Measurements from ENCODE around the gene MEFV. TPM values are rescaled to one million over a fixed set of nuclear protein-coding genes. Genes with fewer than 3 reads are reported as not detected.

Gene MEFV
- total RNA-seq, 2 experiments from 2014 or later = 0.27 TPM; not detected in 1

DNA sequence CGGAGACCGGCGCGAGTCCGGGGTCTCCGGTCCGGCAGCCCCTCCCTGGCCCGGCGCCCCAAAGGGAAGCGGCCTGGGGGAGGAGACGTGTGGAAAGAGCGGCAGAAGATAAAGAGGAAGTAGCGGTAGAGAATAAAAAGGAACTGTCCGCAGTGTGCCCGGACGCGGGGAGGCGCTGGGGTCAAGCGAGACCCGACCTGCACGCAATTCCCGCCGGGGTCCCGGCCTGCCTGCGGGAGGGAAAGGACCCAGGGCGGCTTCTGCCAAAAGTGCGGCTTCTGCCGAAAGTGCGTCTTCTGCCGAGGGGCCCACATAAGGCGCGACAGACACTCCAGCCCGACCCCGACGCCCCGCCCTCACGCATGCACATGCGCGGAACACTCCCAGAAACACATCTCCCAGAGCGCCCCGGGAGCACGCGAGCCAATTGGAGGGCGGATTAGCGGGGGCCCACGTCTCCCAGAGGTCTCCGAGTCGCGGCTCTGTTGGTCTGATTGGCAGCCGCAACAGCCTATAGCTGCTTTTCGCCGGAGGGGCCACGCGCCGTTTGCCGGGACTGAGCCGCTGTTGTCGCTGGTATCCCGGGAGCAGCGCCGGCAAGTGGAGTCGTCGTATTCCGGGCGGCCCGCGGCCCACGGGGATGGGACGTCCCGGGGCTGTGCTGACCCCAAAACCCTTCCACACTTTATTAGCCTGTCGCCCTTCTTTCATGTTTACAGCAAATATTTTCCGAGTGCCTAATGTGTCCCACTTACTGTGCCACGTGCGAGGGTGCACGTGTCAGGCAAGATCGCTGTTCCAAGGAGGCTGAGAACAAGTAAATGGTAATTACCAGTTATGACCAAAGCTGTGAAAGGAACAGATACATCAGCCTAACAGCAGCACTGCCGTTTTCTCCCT is 8.0 kb upstream of the MEFV start:
- DNase-seq (ENCODE audit: low spot score) = peak; percentile 99
- Histone ChIP-seq H3K9me3 (ENCODE audit: low read length) (no peaks in the 10 kb centered on the region), H3K4me3 (ENCODE audit: low read depth, low read length, poor library complexity, severe bottlenecking) (peak overlapping the region; percentile 87)

DNA sequence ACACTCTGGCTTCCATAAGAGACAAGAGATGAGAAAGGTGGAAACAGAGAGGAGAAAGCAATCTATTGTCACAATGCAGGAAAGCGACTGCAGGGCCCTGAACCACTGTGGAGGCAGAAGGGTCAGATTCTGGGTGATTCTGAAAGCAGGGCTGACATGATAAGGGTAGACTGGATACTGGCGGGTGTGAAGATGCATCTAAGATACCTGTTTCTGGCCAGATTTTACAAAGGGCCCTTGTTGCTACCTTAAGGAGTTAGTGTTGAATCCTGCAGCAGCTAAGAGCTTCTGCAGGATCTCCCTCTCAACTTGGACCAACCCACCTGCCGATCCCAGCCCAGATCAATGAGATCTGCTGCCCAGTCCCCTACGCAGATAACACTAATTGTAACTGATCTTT is 6.1 kb upstream of the MEFV start:
- H2AFZ ChIP-seq (ENCODE audit: low read length) = no peak overlapping the region
- H3K4me3 ChIP-seq (ENCODE audit: low read depth, low read length, poor library complexity, severe bottlenecking) = no peak overlapping the region
- no peaks in the 10 kb centered on the region for H3K9me3 ChIP-seq (ENCODE audit: low read length)
- DNase-seq (ENCODE audit: low spot score) = no peak
- no peaks in the 10 kb centered on the region for H3K9me2 ChIP-seq (ENCODE audit: insufficient read depth, low read length)
- intact Hi-C loops (cut with micrococcal nuclease; ENCODE audit: unreplicated experiment) = loop anchor here (10.0 kb wide), 1 partner anchor 108 kb away; no protein-coding TSS in a partner anchor
- H3K27ac ChIP-seq (ENCODE audit: low read depth, low read length, poor library complexity, severe bottlenecking) = no peak overlapping the region
- H3K4me2 ChIP-seq (ENCODE audit: low read length) = peak overlapping the region; percentile 76
- POLR2A ChIA-PET = interaction anchor here (0.6 kb wide), 1 partner anchor 39 kb away, joined by 4 read pairs; no protein-coding TSS in a partner anchor
- no peaks in the 10 kb centered on the region for H3K36me3 ChIP-seq (ENCODE audit: insufficient read depth, low read length)
- no TSS peak for BruUV-seq (replicated peaks)
- TF ChIP-seq, protein P1, sequence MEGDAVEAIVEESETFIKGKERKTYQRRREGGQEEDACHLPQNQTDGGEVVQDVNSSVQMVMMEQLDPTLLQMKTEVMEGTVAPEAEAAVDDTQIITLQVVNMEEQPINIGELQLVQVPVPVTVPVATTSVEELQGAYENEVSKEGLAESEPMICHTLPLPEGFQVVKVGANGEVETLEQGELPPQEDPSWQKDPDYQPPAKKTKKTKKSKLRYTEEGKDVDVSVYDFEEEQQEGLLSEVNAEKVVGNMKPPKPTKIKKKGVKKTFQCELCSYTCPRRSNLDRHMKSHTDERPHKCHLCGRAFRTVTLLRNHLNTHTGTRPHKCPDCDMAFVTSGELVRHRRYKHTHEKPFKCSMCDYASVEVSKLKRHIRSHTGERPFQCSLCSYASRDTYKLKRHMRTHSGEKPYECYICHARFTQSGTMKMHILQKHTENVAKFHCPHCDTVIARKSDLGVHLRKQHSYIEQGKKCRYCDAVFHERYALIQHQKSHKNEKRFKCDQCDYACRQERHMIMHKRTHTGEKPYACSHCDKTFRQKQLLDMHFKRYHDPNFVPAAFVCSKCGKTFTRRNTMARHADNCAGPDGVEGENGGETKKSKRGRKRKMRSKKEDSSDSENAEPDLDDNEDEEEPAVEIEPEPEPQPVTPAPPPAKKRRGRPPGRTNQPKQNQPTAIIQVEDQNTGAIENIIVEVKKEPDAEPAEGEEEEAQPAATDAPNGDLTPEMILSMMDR (conservative IDR thresholded peaks at IDR 0.05; ENCODE audit: low read length) = no peak
- no peak for TF ChIP-seq EZH2phosphoT487 (IDR thresholded peaks at IDR 0.05; ENCODE audit: borderline replicate concordance, low read depth, low read length)
- H3K79me2 ChIP-seq (ENCODE audit: insufficient read depth, low read depth, low read length) = peaks cover 4% of the 10 kb centered on the region; the same call in 1 of the 2 replicates
- H3K4me1 ChIP-seq (ENCODE audit: insufficient read depth, low read length, poor library complexity, severe bottlenecking) = peaks cover 24% of the 10 kb centered on the region
- CTCF ChIA-PET (ENCODE audit: unreplicated experiment) = no interaction called here
- no peaks in the 10 kb centered on the region for H4K20me1 ChIP-seq (ENCODE audit: insufficient read depth, low read length)

More for the DNA sequence above, 8.0 kb upstream of the MEFV start:
- Histone ChIP-seq H3K79me2 (ENCODE audit: insufficient read depth, low read depth, low read length) (peaks cover 4% of the 10 kb centered on the region; the same call in 1 of the 2 replicates), H3K4me1 (ENCODE audit: insufficient read depth, low read length, poor library complexity, severe bottlenecking) (peaks cover 24% of the 10 kb centered on the region), H3K36me3 (ENCODE audit: insufficient read depth, low read length) (no peaks in the 10 kb centered on the region), H4K20me1 (ENCODE audit: insufficient read depth, low read length) (no peaks in the 10 kb centered on the region), H2AFZ (ENCODE audit: low read length) (peak overlapping the region; percentile 84), H3K27ac (ENCODE audit: low read depth, low read length, poor library complexity, severe bottlenecking) (peak overlapping the region; percentile 83), H3K9me2 (ENCODE audit: insufficient read depth, low read length) (no peaks in the 10 kb centered on the region), H3K4me2 (ENCODE audit: low read length) (peak overlapping the region; percentile 88)
- BruUV-seq (replicated peaks) = TSS peak; percentile 71
- intact Hi-C loops (cut with micrococcal nuclease; ENCODE audit: unreplicated experiment) = loop anchor here (1.0 to 10.0 kb wide), 4 partner anchors 18 to 193 kb away; partner anchors contain the start of gene ZNF263
- CTCF ChIA-PET (ENCODE audit: unreplicated experiment) = interaction anchor here (0.7 kb wide), 1 partner anchor 20 kb away, joined by 3 read pairs; no protein-coding TSS in a partner anchor
- POLR2A ChIA-PET = interaction anchor here (0.6 to 0.9 kb wide), 2 partner anchors 11 to 202 kb away, joined by 3 to 4 read pairs; no protein-coding TSS in a partner anchor
- TF ChIP-seq EZH2phosphoT487 (IDR thresholded peaks at IDR 0.05; ENCODE audit: borderline replicate concordance, low read depth, low read length) = no peak
- TF ChIP-seq, protein P1 (conservative IDR thresholded peaks at IDR 0.05; ENCODE audit: low read length) = peak; percentile 54
